RPMI8226 (cell line): ENCODE results near the gene EIF3I.

Experiments
- DNase-seq: peaks from one replicate; pipeline ENCODE4 v3.0.0-alpha.2; 2015

Gene EIF3I

GRCh38 chr1:32198237-32199042 lies 23.8 kb upstream of the EIF3I start:
- no peak for DNase-seq

DNA sequence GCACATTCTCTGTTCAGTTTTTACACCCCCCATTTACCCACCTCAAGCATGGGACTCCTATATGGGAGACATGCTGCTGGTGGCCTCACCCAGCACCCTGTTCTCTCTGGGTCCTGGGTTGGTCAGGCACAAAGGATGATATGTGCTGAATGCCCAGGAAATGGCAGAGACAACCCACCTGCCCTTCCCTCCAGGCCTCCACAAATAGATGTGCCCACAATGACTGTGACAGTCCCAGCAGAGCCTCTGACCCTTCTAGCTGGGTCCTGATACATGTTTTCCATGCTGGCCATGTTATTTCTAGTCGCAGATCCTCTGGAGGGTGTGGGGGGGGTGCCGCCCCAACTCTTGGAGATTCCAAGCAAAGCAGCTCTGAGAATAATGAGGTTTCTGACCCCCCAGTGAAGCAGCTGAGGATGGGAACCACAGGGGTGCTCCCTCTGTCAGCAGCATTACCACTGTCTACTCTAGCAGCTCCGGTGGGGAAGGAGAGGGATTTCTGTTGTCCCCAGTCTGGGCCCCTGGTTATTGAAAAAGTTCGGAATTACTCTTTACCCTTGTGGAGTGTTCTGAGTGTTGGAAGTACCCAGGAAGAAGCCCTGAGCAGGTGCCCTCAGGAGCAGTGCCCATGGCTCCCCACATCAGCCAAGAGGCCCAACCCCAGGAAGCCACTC lies 23.0 kb upstream of the EIF3I start:
- no peak for DNase-seq

- no peak for DNase-seq
These were observed 22.5 kb upstream of the EIF3I start for GRCh38 chr1:32199717-32200072.

GRCh38 chr1:32200226-32201010 lies 21.8 kb upstream of the EIF3I start, which contains the start of gene CCDC28B:
TSS of gene CCDC28B (plus strand) at chr1:32200595. CDS start at chr1:32201936, 1,341 bp downstream.
- peak; percentile 69 for DNase-seq

GRCh38 chr1:32201011-32201855 lies 21.0 kb upstream of the EIF3I start:
- peak; percentile 45 for DNase-seq

DNA sequence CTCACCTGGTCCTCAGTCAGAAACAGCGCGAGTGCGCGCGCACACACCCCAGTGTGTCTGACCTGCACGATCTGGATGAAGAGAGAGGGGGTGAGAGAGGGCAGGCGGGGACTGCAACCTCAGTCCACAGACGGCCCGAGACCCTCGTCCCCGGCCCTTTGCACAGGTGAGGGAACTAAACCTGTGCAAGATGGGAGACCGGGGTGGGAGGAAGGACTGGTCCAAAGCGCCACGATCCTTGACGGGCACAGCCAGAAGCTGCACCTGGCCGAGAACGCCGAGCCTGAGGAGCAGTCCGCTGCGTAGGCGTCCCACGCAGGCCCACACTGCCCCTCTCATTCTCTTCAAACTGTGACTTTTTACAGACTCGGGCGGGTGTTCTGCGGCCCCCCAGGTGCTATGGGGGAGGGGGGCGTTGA lies 17.3 kb upstream of the EIF3I start:
- no peak for DNase-seq

GRCh38 chr1:32205401-32206370 lies 16.5 kb upstream of the EIF3I start, which contains the start of gene IQCC:
TSS of gene IQCC (plus strand) at chr1:32205671. CDS start at chr1:32205682, 11 bp downstream.
- DNase-seq: peak; percentile 95

DNA sequence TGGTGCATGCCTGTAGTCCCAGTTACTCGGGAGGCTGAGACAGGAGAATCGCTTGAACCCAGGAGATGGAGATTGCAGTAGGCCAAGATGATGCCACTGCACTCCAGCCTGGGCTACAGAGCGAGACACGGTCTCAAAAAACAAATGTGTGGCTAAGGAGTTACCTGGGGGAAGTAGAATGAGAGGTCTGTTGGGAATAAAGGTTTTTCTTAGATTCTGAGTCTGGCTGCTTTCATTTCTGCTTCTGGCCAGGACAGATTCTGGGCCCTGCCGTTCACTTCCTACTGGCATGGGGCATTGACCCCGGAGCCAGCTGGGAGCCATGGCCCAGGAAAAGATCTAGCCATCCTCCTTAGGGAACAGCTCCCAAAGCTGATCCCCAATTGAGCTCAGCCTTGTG lies 13.7 kb upstream of the EIF3I start:
- no peak for DNase-seq

DNA sequence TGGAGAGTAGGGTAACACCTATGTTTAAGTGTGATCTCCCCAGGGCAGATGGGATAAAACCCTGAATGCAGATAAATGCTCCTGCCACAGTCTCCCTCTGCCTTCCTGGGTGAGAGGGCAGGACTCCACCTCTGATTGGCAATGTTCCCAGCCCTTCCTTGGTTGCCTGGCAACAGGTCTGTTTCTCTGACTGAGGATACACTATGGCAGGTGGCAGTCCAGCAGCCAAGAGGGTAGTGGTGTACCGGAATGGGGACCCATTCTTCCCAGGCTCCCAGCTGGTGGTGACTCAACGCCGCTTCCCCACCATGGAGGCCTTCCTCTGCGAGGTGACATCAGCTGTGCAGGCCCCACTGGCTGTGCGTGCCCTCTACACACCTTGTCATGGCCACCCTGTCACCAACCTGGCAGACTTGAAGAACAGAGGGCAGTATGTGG lies 13.3 kb upstream of the EIF3I start, which contains the start of gene DCDC2B:
DCDC2B (plus strand) TSS at position 199 of the 438 bp plus-strand sequence; CDS start at position 204, 5 bp downstream.
- peak; percentile 97 for DNase-seq

GRCh38 chr1:32215629-32216480 lies 6.4 kb upstream of the EIF3I start:
- peak; percentile 72 for DNase-seq

GRCh38 chr1:32216566-32216965 lies 5.6 kb upstream of the EIF3I start:
- DNase-seq: no peak

DNA sequence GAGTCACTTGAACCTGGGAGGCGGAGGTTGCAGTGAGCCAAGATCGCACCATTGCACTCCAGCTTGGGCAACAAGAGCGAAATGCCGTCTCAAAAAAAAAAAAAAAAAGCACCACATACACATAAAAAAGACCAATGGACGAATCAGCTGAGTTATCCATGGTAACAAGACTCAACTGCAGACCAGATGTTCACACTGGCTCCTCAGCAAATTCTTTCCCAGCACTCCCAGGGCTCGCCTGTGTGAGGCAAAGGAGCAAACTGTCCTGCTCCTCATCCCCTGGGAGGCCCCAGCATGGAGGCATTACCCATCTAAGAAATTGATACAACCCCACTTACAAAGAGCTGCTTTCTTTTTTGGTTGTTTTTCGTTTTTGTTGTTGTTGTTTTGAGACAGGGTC lies 3.2 kb upstream of the EIF3I start:
- no peak for DNase-seq

DNA sequence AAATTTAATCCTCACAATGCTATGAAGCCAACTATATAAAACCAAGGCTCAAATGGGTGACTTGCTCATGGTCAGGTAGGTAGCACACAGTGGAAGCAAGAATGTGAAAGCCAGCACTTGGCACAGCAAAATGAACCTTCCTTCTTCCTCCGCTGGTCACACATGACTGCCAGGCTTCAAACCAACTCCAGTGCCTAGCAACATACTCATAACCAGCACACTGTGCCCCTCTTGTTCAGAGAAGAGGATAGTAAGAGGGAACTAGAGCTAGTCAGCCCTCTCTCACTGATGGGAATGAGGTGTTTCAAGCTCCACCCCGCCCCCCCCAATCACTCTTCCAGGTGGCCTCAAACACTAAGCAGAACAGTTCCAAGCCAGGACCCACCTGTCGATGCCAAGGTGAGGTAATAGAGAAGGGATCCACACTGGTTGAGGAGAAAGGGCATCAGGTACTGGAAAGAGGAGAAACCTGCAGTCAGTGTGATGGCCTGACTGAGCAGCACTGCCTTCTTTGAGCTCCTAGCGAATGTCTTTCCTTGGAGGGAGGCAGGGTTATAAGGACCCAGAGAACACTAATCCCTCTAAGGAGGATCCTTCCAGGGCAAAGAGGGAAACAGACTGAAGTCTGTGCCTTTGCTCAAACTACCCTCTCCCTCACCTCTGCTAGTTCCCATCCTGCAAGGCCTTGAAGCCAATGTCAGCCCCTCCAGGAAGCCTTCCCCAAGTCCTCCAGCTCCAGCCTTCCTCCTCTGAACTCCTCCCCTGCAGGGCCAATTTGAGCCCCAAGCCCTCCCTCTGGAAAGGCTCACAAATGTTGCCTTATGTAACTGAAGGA lies 1.2 kb upstream of the EIF3I start:
- no peak for DNase-seq

GRCh38 chr1:32221581-32221979 lies 627 bp upstream of the EIF3I start:
- no peak for DNase-seq

DNA sequence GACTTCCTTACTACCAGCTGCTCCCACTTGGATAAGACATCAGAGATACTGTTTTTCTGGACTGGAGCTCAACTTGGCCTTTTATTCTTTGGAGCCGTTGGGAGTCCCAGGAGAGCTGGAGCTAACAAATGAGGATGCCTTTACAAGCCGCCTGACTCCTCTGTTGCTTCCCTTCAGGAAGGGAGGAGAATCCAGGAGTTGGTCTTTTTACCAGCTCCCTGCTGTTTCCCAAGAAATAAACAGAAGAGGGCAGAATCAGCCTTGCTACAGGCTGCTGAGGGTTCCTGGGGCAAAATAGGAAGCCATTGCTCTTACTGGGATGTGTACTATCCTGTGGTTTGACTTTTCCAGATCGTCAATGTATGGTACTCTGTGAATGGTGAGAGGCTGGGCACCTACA lies 1.5 kb downstream of the EIF3I start:
- no peak for DNase-seq

DNA sequence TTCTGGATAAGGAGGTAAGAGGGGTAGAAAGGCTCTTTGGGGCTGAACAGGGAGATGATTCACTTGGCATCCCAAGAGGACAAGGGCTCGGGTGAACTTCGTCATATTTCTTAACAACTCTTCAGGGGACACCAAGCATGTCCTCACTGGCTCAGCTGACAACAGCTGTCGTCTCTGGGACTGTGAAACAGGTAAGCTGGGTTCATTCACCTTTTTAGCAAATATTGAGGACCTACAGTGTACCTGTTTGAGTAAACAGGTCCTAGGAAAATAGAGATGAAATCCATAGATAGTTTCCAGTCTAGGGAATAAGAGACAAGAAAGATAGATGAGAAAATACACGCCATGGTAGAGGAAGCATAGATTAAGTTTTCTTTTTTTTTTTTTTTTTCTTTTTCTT lies 2.1 kb downstream of the EIF3I start:
- no peak for DNase-seq

- DNase-seq: no peak
These were observed 6.6 kb downstream of the EIF3I start for GRCh38 chr1:32228771-32229170.

DNA sequence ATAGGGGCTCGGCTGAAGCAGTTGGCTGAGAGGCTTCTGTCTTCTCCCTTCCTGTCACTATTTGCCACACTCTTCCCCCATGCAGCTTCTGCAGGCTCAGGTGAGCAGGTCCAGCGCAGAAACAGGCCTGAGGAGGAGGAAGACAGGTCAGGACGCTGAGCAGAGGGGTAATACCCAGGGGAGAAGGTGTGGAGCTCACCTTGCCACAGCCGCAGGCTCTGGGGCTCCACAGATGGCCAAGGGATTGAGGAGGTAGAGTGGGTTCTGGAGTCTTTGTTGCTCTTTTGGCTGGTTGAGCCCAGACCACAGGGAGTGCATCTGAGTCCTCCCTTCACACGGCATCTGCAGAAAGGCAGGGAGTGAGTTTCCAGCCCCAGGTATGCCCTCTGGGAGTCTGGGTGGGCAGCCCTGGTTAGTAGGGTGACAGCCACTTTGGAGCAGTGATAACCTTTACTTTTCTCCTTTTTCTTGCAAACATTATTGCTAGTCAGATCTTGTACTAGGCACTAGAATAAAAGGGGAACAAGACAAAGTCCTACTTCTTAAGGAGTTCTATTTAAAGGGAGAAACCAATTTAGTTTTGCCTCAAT lies 9.7 kb downstream of the EIF3I start:
- no peak for DNase-seq
